Stimulated activated CD4-positive, alpha-beta T cell treated with anti-CD3 and anti-CD28 coated beads, TNF-alpha, amount 100 ng/mL, for 24 hours (primary cell): ENCODE data around the gene ABCF2.

Experiments used
- DNase-seq, 3 experiments: peaks; one replicate each; pipeline ENCODE4 v3.0.0-alpha.2; 2020; ENCODE audit warnings: low read depth in 3 of 3

The ABCF2 gene

DNA sequence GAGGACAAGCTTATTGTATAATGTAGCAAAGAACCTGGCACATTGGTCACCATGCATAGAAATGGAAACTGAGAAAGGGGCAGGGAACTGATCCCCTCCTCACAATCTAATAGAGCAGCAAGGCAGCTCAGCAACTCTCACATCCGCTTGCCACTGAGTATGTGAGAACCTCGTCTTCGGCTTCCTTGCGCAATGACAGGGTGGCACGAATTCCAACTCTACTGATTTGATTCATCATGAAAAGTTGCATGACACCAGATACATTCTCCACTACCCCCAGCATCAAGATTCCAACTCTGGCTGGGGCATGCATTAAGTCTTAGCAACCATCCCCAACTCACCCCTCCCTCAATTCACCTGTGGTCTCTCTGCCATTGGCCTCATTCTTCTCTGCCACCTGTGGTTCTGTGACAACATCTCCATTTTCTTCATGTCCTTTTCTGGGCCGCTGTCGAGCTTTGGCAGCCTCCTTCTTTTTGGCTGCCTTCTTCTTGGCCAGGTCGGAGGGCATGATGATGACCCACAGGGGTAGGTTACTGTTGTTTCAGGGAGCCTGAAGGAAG is 976 bp downstream of the ABCF2 start:
- DNase-seq, result no peak

DNA sequence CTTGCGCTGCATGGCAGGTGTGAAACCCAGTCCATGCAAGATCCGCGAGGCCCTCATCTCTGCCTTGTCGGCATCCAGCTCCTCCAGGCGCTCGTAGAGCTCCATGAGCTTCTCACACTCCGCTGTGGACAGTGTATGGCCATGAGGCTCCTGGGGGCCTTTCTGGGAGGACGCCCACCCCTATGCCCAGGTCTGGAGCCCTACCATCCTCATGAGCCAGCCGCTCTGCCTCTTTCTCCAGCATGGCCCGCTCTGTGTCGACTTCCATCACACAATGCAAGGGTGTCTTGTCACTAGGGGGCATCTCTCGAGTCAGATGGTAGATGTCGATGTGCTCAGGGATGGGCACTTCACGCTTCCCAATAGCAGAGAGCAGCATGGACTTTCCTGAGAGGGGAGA is 3.3 kb downstream of the ABCF2 start:
- no peak for DNase-seq

- no peak for DNase-seq
These were observed 8.8 kb downstream of the ABCF2 start for GRCh38 chr7:151218170-151218569.

DNA sequence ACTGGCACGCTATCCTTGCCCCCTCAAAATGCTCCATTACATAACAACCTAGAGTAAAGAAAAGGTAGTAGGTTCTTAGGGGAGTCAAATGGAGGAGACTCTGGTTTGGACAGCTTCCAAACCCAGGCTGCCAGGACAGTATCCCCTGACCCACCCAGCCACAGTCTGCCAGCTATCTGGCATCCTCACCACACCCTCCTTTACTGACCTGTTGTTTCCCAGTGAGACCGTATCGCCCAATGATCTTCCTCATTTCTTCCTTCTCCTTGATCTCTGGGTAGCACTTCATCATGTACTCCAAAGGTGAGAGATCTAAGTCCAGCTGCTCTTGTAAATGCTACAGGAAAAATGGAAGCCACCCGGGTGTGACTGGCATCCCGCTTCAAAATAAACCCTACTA is 11.6 kb downstream of the ABCF2 start:
- DNase-seq, result no peak

DNA sequence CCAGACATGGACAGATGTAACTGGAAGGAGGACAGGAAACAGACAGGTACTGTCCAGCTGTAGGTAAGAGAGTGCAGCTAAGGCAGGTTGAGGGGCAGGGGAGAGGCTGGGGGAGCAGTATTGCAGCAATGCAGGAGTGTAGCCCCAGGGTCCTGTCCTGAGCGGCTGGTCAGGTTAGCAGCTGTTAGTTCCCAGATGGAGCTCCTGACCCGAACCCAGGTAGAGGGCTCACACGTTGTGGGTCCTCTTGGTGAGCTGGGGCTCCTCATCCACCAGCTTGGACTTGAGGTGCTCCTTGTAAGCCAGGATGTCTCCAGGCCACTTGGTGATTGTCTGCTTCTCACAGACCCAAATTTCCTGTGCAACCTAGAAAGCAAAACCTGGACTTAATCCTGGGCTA is 13.2 kb downstream of the ABCF2 start:
- no peak for DNase-seq

- DNase-seq, result no peak
These were observed 14.4 kb downstream of the ABCF2 start for GRCh38 chr7:151212626-151213025.

GRCh38 chr7:151211155-151211772 is 15.7 kb downstream of the ABCF2 start:
- no peak for DNase-seq

GRCh38 chr7:151210087-151210854 is 16.7 kb downstream of the ABCF2 start, which contains the start of gene H2BK1:
Gene H2BK1 (minus strand): TSS chr7:151210488. CDS start chr7:151210318, 170 bp downstream.
- no peak for DNase-seq

- no peak for DNase-seq
These were observed 17.4 kb downstream of the ABCF2 start for GRCh38 chr7:151209588-151209987.

DNA sequence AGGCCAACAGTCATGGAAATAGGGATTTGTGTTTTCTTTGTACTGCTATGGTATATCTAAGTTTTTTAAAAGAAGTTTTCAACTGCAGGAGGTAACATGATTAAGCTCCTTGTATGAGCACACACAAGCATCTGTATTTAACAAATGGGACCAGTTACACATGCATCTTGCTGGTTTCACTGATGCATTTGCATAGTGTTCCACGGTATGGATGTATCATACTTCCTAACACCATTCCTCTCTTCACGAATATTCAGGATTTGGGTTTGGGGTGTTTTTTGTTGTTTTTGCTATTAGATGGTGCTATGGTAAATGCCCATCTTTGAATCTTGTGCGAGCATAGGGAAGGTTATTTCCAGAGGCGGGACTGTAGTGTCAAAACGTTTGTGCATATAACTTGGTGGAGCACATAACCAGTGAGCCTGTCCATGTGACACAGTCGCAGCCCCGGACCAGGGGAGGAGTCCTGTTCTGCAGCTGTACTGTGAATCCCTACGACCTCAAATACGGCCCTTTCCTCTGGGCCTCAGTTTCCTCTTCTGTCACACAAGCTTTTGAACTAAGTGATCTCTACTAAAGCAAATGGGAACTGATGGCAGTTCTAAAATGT is 18.6 kb downstream of the ABCF2 start:
- DNase-seq, result no peak

DNA sequence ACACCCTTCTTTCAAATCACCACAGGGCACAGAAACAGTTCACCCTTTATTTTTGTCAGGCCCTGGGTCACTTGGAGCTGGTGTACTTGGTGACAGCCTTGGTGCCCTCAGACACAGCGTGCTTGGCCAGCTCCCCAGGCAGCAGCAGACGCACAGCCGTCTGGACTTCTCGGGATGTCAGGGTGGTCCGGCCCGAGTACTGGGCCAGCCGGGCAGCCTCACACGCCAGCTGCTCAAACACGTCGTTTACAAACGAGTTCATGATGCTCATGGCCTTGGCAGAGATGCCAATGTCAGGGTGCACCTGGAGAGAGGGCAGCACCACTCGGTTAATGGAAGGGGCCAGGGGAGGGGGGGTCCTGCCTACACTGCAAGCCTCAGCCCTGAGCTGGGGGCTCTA is 19.2 kb downstream of the ABCF2 start:
- DNase-seq, result no peak

- DNase-seq, result no peak
These were observed 19.7 kb downstream of the ABCF2 start for GRCh38 chr7:151207315-151207714.

DNA sequence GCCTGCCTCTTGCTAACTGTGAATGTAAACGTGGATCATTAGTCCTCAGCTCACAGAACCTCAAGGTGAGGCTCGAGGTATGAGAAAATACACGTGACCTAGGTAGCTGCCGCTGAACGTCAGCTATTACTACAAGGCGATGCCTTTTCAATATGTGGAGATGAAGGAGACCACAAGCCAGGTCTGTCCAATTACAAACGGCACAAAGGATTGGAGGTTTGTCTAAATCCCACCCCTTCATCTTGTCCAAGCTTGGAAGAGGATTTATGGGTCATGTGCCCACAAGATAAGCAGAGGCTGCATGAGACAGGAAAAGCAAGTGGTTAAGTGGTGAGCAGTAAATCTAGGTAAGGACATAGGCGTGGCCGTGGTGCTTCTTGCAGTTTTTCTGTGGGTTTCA is 20.1 kb downstream of the ABCF2 start:
- no peak for DNase-seq

- no peak for DNase-seq
These were observed 21.3 kb downstream of the ABCF2 start for GRCh38 chr7:151205730-151206129.

DNA sequence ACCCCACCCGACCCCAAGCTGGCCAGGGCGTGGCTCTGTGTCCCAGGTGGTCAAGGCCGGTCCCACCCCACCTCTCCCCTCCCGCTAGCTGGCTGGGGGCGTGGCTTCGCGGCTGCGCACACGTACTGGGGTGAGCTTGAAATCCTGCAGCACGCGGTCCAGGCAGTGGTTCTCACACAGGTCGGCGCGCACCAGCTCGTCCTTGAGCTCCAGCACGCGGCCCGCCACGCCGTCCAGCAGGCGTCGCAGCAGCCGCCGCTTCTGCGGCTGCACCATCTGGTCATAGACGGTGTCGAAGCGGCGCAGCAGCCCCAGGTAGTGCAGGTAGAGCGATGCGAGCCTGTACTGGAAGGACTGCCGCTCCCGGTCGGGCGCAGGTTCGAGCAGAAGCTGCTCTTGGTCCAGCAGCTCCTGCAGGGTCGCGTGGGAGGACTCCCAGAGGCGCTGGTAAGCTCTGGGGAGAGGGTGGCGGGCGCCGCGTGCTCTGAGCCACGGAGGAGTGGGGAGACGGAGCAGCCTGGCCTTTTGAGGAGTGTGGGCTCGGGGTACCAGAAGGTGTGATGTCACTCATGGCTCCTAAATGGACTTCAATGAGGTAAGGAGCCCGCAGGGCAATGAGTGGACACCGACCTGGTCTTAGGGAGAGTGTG is 22.5 kb downstream of the ABCF2 start:
- DNase-seq, result no peak

DNA sequence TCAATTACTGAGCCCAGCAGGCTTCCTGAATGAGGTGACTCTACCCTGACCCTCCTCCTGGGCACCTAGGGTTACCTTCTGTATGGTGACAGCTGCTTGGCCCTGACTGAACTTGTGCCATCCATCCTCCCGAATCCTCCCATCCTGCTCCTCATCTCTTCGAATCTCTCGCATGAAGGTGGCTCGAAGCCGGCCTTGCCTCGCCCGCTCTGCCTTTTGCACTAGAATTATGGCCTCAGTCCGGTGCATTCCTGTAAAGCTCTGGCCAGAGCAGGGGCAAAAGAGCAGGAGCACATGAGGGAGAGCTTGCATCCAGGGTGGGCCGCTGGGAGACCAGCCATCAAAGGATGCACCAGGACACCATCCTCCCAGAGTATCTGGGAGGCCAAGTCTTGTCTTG is 24.2 kb downstream of the ABCF2 start:
- no peak for DNase-seq

DNA sequence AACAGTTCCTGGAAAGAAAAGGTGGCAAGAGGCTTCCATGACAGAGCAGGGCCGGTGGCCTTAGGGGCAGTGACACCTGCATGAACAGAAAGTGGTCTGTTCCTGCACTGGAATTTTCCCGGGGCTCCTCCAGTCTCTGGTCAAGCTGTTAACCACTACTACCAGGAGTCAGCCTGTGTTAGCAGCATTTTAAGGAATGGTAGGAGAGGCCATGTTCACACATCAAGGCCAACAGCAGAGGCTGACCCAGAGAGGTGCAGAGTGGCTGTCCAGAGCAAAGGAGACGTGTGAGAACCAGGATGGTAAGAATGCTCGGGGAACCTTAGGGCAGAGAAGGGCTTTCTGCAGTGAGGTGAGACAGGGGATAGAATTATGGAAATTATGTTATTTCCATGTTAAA is 25.3 kb downstream of the ABCF2 start:
- no peak for DNase-seq

DNA sequence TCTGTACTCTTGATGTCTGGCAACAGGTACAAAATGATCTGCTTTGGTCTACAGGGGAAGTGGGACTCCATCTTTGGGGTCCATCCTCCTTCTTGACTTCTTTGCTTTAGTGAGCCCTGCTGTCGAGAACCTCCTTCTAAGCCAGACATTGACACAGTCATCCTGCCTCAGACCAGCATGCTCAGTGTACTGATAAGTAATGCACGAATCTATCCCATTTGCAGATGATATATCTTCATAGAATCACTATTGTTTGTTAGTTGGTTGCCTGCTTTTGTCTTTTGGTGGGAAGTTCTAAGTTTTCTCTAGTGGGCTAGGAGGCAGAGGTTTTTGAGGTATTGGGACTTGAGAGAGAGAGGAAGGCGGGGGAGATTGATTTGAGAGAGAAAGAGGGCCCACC is 25.7 kb downstream of the ABCF2 start:
- DNase-seq, result no peak

DNA sequence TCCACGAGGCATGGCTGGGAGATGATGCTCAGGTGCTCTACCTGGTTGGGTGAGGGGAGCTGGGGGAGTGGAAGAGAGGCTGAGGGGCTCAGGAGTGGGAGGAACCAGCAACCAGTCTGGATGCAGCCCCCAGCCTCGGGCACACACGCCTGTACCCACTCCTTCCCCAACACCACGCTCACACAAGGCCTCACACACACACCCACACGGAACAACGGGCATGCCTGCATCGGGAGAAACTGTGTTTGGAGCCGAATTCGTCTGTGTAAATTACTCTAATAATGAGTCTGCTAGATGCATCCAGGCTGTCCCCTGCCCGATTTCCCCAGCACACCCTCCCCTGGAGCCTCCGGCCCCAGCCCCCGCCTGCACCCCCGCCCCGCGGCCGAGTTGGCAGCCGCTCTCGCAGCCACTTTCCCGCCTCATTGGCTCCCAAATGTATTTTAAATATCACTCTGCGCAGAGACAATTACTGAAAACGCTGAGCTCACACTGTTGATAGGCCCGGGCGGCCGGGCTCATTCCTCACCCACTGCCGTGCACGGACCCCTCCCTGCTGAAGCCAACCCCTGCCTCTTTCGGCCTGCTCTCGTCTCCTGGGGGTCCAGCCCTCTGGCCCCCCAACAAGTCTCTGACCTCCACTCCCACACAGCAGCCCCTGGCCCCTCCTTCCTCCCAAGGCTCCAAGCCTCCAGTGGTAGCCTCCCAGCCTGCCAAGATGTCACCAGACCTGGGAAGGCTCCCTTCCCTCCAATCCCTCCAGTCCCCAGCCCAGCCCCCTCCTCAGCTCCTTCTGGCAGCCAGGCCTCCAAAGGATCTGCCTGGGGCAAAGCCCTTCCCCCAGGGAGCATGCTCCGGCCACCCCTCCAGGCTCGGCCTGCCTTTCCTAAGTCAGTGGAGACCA is 27.8 kb downstream of the ABCF2 start:
- DNase-seq, result no peak

- DNase-seq, result no peak
These were observed 29.1 kb downstream of the ABCF2 start for GRCh38 chr7:151197932-151198331.
